Dendritic cell treated with granulocyte-macrophage colony-stimulating factor and Interleukin-4, amounts not matched to agents 40 ng/mL and 50 ng/mL, for 4 days (primary cell): ENCODE measurements around the gene STMND1.

Source experiments
- H3K27ac Mint-ChIP-seq: one replicate; pipeline ENCODE4 v1.8.0; 2022; ENCODE audit warnings: mild to moderate bottlenecking, mixed read lengths
- H3K27me3 Mint-ChIP-seq: one replicate; pipeline ENCODE4 v1.8.0; 2022; ENCODE audit warnings: mild to moderate bottlenecking, mixed read lengths
- H3K36me3 Mint-ChIP-seq: one replicate; pipeline ENCODE4 v1.8.0; 2022; ENCODE audit warnings: low read depth, mixed read lengths
- H3K4me1 Mint-ChIP-seq: one replicate; pipeline ENCODE4 v1.8.0; 2022; ENCODE audit warnings: low read depth, mixed read lengths
- H3K4me3 Mint-ChIP-seq: one replicate; pipeline ENCODE4 v1.8.0; 2022; ENCODE audit warnings: mild to moderate bottlenecking, moderate library complexity, mixed read lengths
- H3K9me3 Mint-ChIP-seq: one replicate; pipeline ENCODE4 v1.8.0; 2022; ENCODE audit warnings: mixed read lengths
- intact Hi-C: fragments of 100-400 bp; cut with micrococcal nuclease; formaldehyde crosslinking; loops from one replicate; pipeline ENCODE4 v1.15.0; 2022

Gene STMND1

GRCh38 chr6:17156966-17157365 is 55.1 kb downstream of the STMND1 start:
- Mint-ChIP-seq H3K27me3 (peaks cover 7% of the 10 kb centered on the region), H3K4me1 (no peaks in the 10 kb centered on the region), H3K9me3 (peaks cover 8% of the 10 kb centered on the region), H3K36me3 (no peaks in the 10 kb centered on the region), H3K4me3 (no peak overlapping the region), H3K27ac (no peak overlapping the region)
- intact Hi-C loops: loop anchor here (1.0 to 10.0 kb wide), 4 partner anchors 427 to 968 kb away; partner anchors contain the start of gene NHLRC1

- Mint-ChIP-seq H3K9me3 (peaks cover 4% of the 10 kb centered on the region), H3K4me3 (no peak overlapping the region), H3K36me3 (no peaks in the 10 kb centered on the region), H3K4me1 (no peaks in the 10 kb centered on the region), H3K27ac (no peak overlapping the region), H3K27me3 (peaks cover 10% of the 10 kb centered on the region)
- intact Hi-C loops: loop anchor here (5.0 to 10.0 kb wide), 2 partner anchors 660 to 967 kb away; partner anchors contain the start of gene NHLRC1
Observed at GRCh38 chr6:17157617-17158016, 55.8 kb downstream of the STMND1 start.

GRCh38 chr6:17159240-17159639 is 57.4 kb downstream of the STMND1 start:
- Mint-ChIP-seq H3K36me3 (no peaks in the 10 kb centered on the region), H3K4me1 (no peaks in the 10 kb centered on the region), H3K4me3 (no peak overlapping the region), H3K27ac (no peak overlapping the region), H3K27me3 (peaks cover 11% of the 10 kb centered on the region), H3K9me3 (no peaks in the 10 kb centered on the region)
- intact Hi-C loops: loop anchor here (5.0 to 10.0 kb wide), 2 partner anchors 658 to 966 kb away; partner anchors contain the start of gene NHLRC1

- Mint-ChIP-seq H3K4me3 (no peak overlapping the region), H3K27me3 (peaks cover 11% of the 10 kb centered on the region), H3K27ac (no peak overlapping the region), H3K9me3 (no peaks in the 10 kb centered on the region), H3K36me3 (no peaks in the 10 kb centered on the region), H3K4me1 (no peaks in the 10 kb centered on the region)
- intact Hi-C loops: no loop called here
Observed at GRCh38 chr6:17161076-17161475, 59.2 kb downstream of the STMND1 start.

GRCh38 chr6:17165383-17165782 is 63.5 kb downstream of the STMND1 start:
- intact Hi-C loops: no loop called here
- Mint-ChIP-seq H3K4me3 (no peak overlapping the region), H3K36me3 (no peaks in the 10 kb centered on the region), H3K27me3 (peaks cover 9% of the 10 kb centered on the region), H3K9me3 (no peaks in the 10 kb centered on the region), H3K4me1 (no peaks in the 10 kb centered on the region), H3K27ac (no peak overlapping the region)

- Mint-ChIP-seq H3K36me3 (no peaks in the 10 kb centered on the region), H3K27me3 (peaks cover 5% of the 10 kb centered on the region), H3K27ac (no peak overlapping the region), H3K4me3 (no peak overlapping the region), H3K4me1 (no peaks in the 10 kb centered on the region), H3K9me3 (no peaks in the 10 kb centered on the region)
- intact Hi-C loops: no loop called here
Observed at GRCh38 chr6:17167327-17167979, 65.6 kb downstream of the STMND1 start.

GRCh38 chr6:17169291-17169690 is 67.4 kb downstream of the STMND1 start:
- H3K4me1 Mint-ChIP-seq: no peaks in the 10 kb centered on the region
- H3K27ac Mint-ChIP-seq: no peak overlapping the region
- no peaks in the 10 kb centered on the region for H3K9me3 Mint-ChIP-seq
- peaks cover 5% of the 10 kb centered on the region for H3K27me3 Mint-ChIP-seq
- intact Hi-C loops: no loop called here
- H3K4me3 Mint-ChIP-seq: no peak overlapping the region
- no peaks in the 10 kb centered on the region for H3K36me3 Mint-ChIP-seq

GRCh38 chr6:17169711-17170110 is 67.9 kb downstream of the STMND1 start:
- Mint-ChIP-seq H3K4me1 (no peaks in the 10 kb centered on the region), H3K9me3 (no peaks in the 10 kb centered on the region), H3K36me3 (no peaks in the 10 kb centered on the region), H3K27ac (no peak overlapping the region), H3K27me3 (peaks cover 5% of the 10 kb centered on the region), H3K4me3 (no peak overlapping the region)
- intact Hi-C loops: no loop called here

- Mint-ChIP-seq H3K9me3 (no peaks in the 10 kb centered on the region), H3K4me3 (no peak overlapping the region), H3K27me3 (peaks cover 6% of the 10 kb centered on the region)
Observed at GRCh38 chr6:17172836-17173470, 71.1 kb downstream of the STMND1 start.

GRCh38 chr6:17178326-17178725 is 76.5 kb downstream of the STMND1 start:
- Mint-ChIP-seq H3K27me3 (peaks cover 4% of the 10 kb centered on the region), H3K4me3 (no peak overlapping the region), H3K4me1 (peaks cover 10% of the 10 kb centered on the region), H3K36me3 (no peaks in the 10 kb centered on the region), H3K9me3 (peaks cover 7% of the 10 kb centered on the region), H3K27ac (no peak overlapping the region)
- intact Hi-C loops: no loop called here

More at GRCh38 chr6:17172836-17173470, 71.1 kb downstream of the STMND1 start:
- no peaks in the 10 kb centered on the region for H3K36me3 Mint-ChIP-seq
- H3K27ac Mint-ChIP-seq: no peak overlapping the region
- intact Hi-C loops: no loop called here
- H3K4me1 Mint-ChIP-seq: no peaks in the 10 kb centered on the region

GRCh38 chr6:17178754-17179529 is 77.1 kb downstream of the STMND1 start:
- no peak overlapping the region for H3K4me3 Mint-ChIP-seq
- H3K27me3 Mint-ChIP-seq: peaks cover 2% of the 10 kb centered on the region
- H3K4me1 Mint-ChIP-seq: peaks cover 10% of the 10 kb centered on the region
- H3K27ac Mint-ChIP-seq: no peak overlapping the region
- intact Hi-C loops: no loop called here
- peaks cover 7% of the 10 kb centered on the region for H3K9me3 Mint-ChIP-seq
- H3K36me3 Mint-ChIP-seq: no peaks in the 10 kb centered on the region

- Mint-ChIP-seq H3K4me1 (peaks cover 10% of the 10 kb centered on the region), H3K4me3 (no peak overlapping the region), H3K36me3 (no peaks in the 10 kb centered on the region), H3K27ac (no peak overlapping the region), H3K27me3 (peaks cover 4% of the 10 kb centered on the region), H3K9me3 (peaks cover 7% of the 10 kb centered on the region)
- intact Hi-C loops: no loop called here
Observed at GRCh38 chr6:17179530-17180073, 77.8 kb downstream of the STMND1 start.
